Adrenal gland (tissue), 5 donors: Measurements from ENCODE around the gene SPPL2B.

Experiments
- POLR2A ChIP-seq, 2 donors: fragments of 450-650 bp; IDR thresholded peaks; one replicate each; pipeline ENCODE4 v1.6.1; 2017; ENCODE audit warnings: antibody characterized with exemption in 2 of 2, mild to moderate bottlenecking in 2 of 2, moderate library complexity in 1 of 2
- TF ChIP-seq, protein P1 (sequence below), 6 experiments: fragments of 450-650 bp in 4 of 6; fragments of 200-600 bp in 2 of 6; sonication (generic) in 1 of 6; IDR thresholded peaks; 1 replicate in 5 of 6; 2 replicates in 1 of 6; pipeline versions ENCODE4 v1.5.1 to v1.8.0; 2016 to 2021; ENCODE audit warnings: antibody characterized with exemption in 6 of 6, mild to moderate bottlenecking in 2 of 6, moderate library complexity in 1 of 6
- donor health status: DM: no; HTN: no; CAD: no.

DNA sequence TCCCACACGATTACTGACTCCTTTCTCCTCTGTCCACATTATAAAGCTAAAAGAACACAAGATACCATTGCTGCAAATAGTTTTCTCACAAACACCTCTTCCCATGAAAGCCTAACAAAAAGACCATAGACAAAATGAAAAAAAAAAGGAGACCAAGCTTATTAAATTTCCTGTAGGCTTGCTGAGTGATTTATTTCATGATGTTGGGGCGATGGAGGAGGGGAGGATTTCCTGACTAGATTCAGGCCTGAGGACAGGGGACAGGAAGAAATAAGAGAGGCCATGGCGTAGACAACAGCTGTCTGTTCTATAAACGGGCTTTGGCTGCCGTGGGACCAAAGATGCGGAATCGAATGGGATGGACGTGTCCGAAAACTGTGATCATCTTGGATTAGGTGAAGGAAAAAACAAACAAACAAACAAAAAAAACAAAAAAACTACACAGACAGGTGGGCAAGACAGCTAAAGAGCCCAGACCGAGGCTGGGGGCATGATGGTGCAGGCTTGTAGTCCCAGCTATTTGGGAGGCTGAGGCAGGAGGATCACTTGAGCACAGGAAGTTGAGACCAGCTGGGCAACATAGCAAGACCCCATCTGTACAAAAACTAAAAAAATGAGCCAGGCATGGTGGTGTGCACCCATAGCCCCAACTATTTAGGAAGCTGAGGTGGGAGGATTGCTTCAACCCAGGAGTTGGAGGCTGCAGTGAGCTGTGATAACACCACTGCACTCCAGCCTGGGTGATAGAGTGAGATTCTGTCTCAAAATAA lies 36.9 kb downstream of the SPPL2B start:
- TF ChIP-seq, protein P1, sequence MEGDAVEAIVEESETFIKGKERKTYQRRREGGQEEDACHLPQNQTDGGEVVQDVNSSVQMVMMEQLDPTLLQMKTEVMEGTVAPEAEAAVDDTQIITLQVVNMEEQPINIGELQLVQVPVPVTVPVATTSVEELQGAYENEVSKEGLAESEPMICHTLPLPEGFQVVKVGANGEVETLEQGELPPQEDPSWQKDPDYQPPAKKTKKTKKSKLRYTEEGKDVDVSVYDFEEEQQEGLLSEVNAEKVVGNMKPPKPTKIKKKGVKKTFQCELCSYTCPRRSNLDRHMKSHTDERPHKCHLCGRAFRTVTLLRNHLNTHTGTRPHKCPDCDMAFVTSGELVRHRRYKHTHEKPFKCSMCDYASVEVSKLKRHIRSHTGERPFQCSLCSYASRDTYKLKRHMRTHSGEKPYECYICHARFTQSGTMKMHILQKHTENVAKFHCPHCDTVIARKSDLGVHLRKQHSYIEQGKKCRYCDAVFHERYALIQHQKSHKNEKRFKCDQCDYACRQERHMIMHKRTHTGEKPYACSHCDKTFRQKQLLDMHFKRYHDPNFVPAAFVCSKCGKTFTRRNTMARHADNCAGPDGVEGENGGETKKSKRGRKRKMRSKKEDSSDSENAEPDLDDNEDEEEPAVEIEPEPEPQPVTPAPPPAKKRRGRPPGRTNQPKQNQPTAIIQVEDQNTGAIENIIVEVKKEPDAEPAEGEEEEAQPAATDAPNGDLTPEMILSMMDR (IDR thresholded peaks at IDR 0.05), result no peak
- no peak for TF ChIP-seq POLR2A (IDR thresholded peaks at IDR 0.05)
